ENCODE results near the gene TMEM263.

- no peak for TF ChIP-seq CTCF (IDR thresholded peaks at IDR 0.05)
- TF ChIP-seq POLR2A (IDR thresholded peaks at IDR 0.05) = no peak
These were observed 2.1 kb upstream of the TMEM263 start for GRCh38 chr12:106953352-106954250.

Data from breast epithelium (tissue), 3 donors.